Measurements from ENCODE around the gene PLG. TPM values are rescaled to one million over a fixed set of nuclear protein-coding genes. Genes with fewer than 3 reads are reported as not detected.
"Not testable (repeated sequence)": the region's sequence is repeated elsewhere in the genome, so short reads cannot be mapped to it uniquely, and the experiment has no call there.

The PLG gene
- total RNA-seq, 1 donor from 2014 or later = 0.30 TPM

- peaks cover 31% of the 10 kb centered on the region for H3K27me3 Mint-ChIP-seq (ENCODE audit: low read depth)
- no peaks in the 10 kb centered on the region for H3K4me1 Mint-ChIP-seq
- no peak overlapping the region for H3K4me3 Mint-ChIP-seq
- DNase-seq (ENCODE audit: low read depth, low spot score) = peak; percentile 3
- TF ChIP-seq CTCF (conservative IDR thresholded peaks at IDR 0.05) = peak; percentile 63
- peaks cover 4% of the 10 kb centered on the region for H3K9me3 Mint-ChIP-seq
- H3K36me3 Mint-ChIP-seq (ENCODE audit: low read depth) = no peaks in the 10 kb centered on the region
- no peak overlapping the region for H3K27ac Mint-ChIP-seq (ENCODE audit: unreplicated experiment)
Observed at GRCh38 chr6:160667639-160668481, 34.2 kb upstream of the PLG start.

- Mint-ChIP-seq H3K4me3 (no peak overlapping the region), H3K4me1 (no peaks in the 10 kb centered on the region), H3K27ac (ENCODE audit: unreplicated experiment) (no peak overlapping the region), H3K36me3 (ENCODE audit: low read depth) (no peaks in the 10 kb centered on the region), H3K27me3 (ENCODE audit: low read depth) (peaks cover 34% of the 10 kb centered on the region), H3K9me3 (peaks cover 9% of the 10 kb centered on the region)
- TF ChIP-seq CTCF (conservative IDR thresholded peaks at IDR 0.05) = no peak
- DNase-seq (ENCODE audit: low read depth, low spot score) = no peak
Observed at GRCh38 chr6:160668589-160668988, 33.5 kb upstream of the PLG start.

GRCh38 chr6:160676418-160676817 is 25.6 kb upstream of the PLG start:
- H3K4me1 Mint-ChIP-seq; DNase-seq (ENCODE audit: low read depth, low spot score); H3K27ac Mint-ChIP-seq (ENCODE audit: unreplicated experiment); H3K4me3 Mint-ChIP-seq; H3K36me3 Mint-ChIP-seq (ENCODE audit: low read depth): not testable (repeated sequence)
- Mint-ChIP-seq H3K27me3 (ENCODE audit: low read depth) (peaks cover 67% of the 10 kb centered on the region), H3K9me3 (peaks cover 11% of the 10 kb centered on the region)

GRCh38 chr6:160678230-160678629 is 23.8 kb upstream of the PLG start:
- Mint-ChIP-seq H3K36me3 (ENCODE audit: low read depth) (no peaks in the 10 kb centered on the region), H3K27ac (ENCODE audit: unreplicated experiment) (no peak overlapping the region), H3K9me3 (peaks cover 4% of the 10 kb centered on the region), H3K4me1 (no peaks in the 10 kb centered on the region), H3K4me3 (no peak overlapping the region), H3K27me3 (ENCODE audit: low read depth) (peaks cover 53% of the 10 kb centered on the region)
- no peak for DNase-seq (ENCODE audit: low read depth, low spot score)
- TF ChIP-seq CTCF (conservative IDR thresholded peaks at IDR 0.05) = no peak

- peak; percentile 4 for DNase-seq (ENCODE audit: low read depth, low spot score)
- Mint-ChIP-seq H3K4me3 (peak overlapping the region; percentile 86), H3K27ac (ENCODE audit: unreplicated experiment) (no peak overlapping the region), H3K27me3 (ENCODE audit: low read depth) (peaks cover 48% of the 10 kb centered on the region), H3K36me3 (ENCODE audit: low read depth) (no peaks in the 10 kb centered on the region), H3K4me1 (no peaks in the 10 kb centered on the region), H3K9me3 (peaks cover 2% of the 10 kb centered on the region)
- no peak for TF ChIP-seq CTCF (conservative IDR thresholded peaks at IDR 0.05)
Observed at GRCh38 chr6:160678744-160679401, 23.2 kb upstream of the PLG start.

- H3K27me3 Mint-ChIP-seq (ENCODE audit: low read depth) = peaks cover 45% of the 10 kb centered on the region
- no peak overlapping the region for H3K27ac Mint-ChIP-seq (ENCODE audit: unreplicated experiment)
- H3K4me3 Mint-ChIP-seq = peak overlapping the region; percentile 86
- H3K4me1 Mint-ChIP-seq = no peaks in the 10 kb centered on the region
- peak; percentile 62 for DNase-seq (ENCODE audit: low read depth, low spot score)
- peak; percentile 69 for TF ChIP-seq CTCF (conservative IDR thresholded peaks at IDR 0.05)
- H3K36me3 Mint-ChIP-seq (ENCODE audit: low read depth) = no peaks in the 10 kb centered on the region
- H3K9me3 Mint-ChIP-seq = peaks cover 2% of the 10 kb centered on the region
Observed at GRCh38 chr6:160679402-160679769, 22.7 kb upstream of the PLG start.

- not testable (repeated sequence) for H3K27me3 Mint-ChIP-seq (ENCODE audit: low read depth); H3K4me3 Mint-ChIP-seq; H3K27ac Mint-ChIP-seq (ENCODE audit: unreplicated experiment); H3K36me3 Mint-ChIP-seq (ENCODE audit: low read depth); H3K4me1 Mint-ChIP-seq; H3K9me3 Mint-ChIP-seq; DNase-seq (ENCODE audit: low read depth, low spot score)
Observed at GRCh38 chr6:160685101-160685761, 16.8 kb upstream of the PLG start.

All from neural crest cell (in vitro differentiated cells).